ENCODE results near the gene CLUH. TPM values are rescaled to one million over a fixed set of nuclear protein-coding genes. Genes with fewer than 3 reads are reported as not detected.
A peak's percentile ranks its signal among the peaks of the same experiment; 100 is the strongest.

The CLUH gene
- total and polyA plus RNA-seq, 10 donors = 14.3 to 82.6 (median 49.4) TPM

DNA sequence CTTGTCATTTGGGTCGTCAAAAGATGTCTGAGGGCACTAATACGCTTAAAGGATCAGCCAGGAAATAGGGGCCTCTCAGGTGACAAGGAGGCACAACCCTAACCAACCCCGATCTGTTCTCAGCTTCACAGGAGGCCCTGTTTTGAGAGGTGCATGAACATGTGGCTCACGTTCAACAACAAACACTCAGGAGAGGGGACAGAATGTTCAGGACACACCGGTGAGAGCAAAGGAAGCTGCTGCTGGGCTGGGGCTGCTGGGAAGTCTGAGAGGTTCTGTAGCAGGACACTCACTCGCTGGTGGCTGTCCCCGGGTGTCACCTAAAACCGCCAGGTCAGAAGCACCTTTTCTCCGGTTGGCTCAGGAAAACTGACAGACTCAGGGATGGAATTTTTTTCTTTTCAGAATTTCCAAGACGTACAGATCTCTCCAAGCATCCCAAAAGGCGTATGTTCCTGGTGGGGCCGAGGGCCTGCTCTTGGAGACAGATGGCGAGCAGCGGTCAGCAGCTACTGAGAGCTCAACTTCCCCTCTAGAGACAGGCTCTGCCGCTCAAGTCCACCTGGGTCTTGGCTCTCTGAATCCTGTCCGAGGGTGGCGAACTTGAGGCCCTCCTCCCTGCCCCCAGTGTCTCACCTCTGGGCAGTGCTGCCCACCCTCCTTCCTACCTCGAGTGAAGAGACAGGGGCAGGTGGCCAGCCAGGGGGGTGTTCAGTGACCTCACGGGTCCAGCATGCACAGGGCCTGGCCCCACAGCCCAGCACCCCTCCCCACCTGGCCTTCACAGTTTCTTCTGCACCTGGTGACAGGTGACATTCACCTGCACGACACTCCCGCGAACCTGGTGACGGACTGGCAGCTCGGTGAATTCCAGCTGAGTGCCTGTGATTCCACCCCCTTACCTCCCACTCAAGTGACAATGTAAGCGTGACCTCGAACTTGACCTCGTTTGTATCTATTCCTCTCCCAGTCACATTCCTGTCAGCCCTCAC, 22.9 kb downstream of the CLUH start:
- H3K27ac ChIP-seq = peak overlapping the region in 3 of 8 donors; percentile 1 to 59 (median 7)
- H3K9me3 ChIP-seq = no peaks in the 10 kb centered on the region
- TF ChIP-seq POLR2A (IDR thresholded peaks at IDR 0.05) (no peak), CTCF (IDR thresholded peaks at IDR 0.05 in 8 of 11, conservative IDR thresholded peaks at IDR 0.05 in 3 of 11) (no peak), POLR2AphosphoS5 (IDR thresholded peaks at IDR 0.05) (peak in 2 of 3 donors; percentile 35 to 52)
- peaks cover 0 to 75% (median 41%) of the 10 kb centered on the region in 6 donors for H3K36me3 ChIP-seq
- peak overlapping the region in 1 of 8 donors; percentile 47 for H3K4me3 ChIP-seq
- H3K27me3 ChIP-seq (replicated peaks in 1 of 7) = no peaks in the 10 kb centered on the region
- H3K4me1 ChIP-seq = peaks cover 0 to 23% (median 16%) of the 10 kb centered on the region in 6 donors
- DNase-seq = peak; percentile 71
- intact Hi-C loops (cut with DNase I; ENCODE audit: low total_unique reads) = no loop called here
- 64 to 80% (median 72%) methylated on average over 26 to 27 of the region's 27 CpGs for WGBS, 5 donors

DNA sequence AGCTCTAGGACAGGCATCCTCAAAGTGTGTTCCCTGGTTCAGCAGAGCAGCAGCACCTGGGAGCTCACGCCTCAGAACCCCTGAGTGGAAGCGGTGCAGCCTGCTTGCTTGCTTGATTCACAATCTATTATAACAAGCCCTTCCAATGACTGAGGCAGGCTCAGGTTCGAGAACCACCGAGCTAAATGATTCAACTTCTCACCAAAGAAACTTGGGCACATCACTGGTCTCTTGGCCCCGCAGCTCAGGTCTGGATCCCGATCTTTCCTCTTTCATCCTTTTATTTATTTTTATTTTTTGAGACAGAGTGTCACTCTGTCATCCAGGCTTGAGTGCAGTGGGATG, 24.5 kb downstream of the CLUH start:
- no peak for TF ChIP-seq CTCF (IDR thresholded peaks at IDR 0.05 in 8 of 11, conservative IDR thresholded peaks at IDR 0.05 in 3 of 11)
- TF ChIP-seq POLR2AphosphoS5 (IDR thresholded peaks at IDR 0.05) = peak in 2 of 3 donors; percentile 1 to 45
- Histone ChIP-seq H3K36me3 (peaks cover 0 to 75% (median 42%) of the 10 kb centered on the region in 6 donors), H3K4me1 (peaks cover 0 to 23% (median 16%) of the 10 kb centered on the region in 6 donors), H3K4me3 (no peak overlapping the region), H3K27ac (peak overlapping the region in 2 of 8 donors; percentile 17 to 23), H3K27me3 (replicated peaks in 1 of 7) (no peaks in the 10 kb centered on the region), H3K9me3 (no peaks in the 10 kb centered on the region)
- WGBS, 5 donors = 82 to 94% (median 92%) methylated on average over 6 of the region's 6 CpGs
- no peak for DNase-seq
- intact Hi-C loops (cut with DNase I; ENCODE audit: low total_unique reads) = no loop called here

DNA sequence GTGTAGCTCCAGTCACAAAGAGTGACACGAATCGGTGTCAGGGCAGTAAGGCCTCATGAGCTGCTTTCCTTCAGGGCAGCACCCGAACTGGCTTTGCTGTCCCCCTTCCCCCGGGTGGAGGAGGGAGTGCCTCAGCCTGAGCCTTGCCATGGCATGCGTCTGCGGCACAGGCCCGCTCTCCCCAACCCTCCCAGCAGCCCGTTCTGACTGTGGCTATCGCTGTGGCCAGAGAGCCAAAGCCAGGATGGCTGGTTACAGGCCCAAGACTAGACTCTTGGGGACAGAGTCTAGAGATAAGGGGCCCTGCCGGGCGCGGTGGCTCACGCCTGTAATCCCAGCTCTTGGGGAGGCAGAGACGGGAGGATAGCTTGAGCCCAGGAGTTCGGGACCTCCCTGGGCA, 25.9 kb downstream of the CLUH start:
- Histone ChIP-seq H3K36me3 (peaks cover 1 to 75% (median 45%) of the 10 kb centered on the region in 6 donors), H3K27ac (no peak overlapping the region), H3K27me3 (replicated peaks in 1 of 7) (no peaks in the 10 kb centered on the region), H3K4me3 (no peak overlapping the region), H3K4me1 (peaks cover 0 to 23% (median 16%) of the 10 kb centered on the region in 6 donors), H3K9me3 (no peaks in the 10 kb centered on the region)
- DNase-seq = no peak
- intact Hi-C loops (cut with DNase I; ENCODE audit: low total_unique reads) = no loop called here
- TF ChIP-seq CTCF (IDR thresholded peaks at IDR 0.05 in 8 of 11, conservative IDR thresholded peaks at IDR 0.05 in 3 of 11) (no peak), POLR2A (IDR thresholded peaks at IDR 0.05) (no peak), POLR2AphosphoS5 (IDR thresholded peaks at IDR 0.05) (peak; percentile 14 to 72 (median 35))
- 85 to 93% (median 91%) methylated on average over 13 to 15 of the region's 15 CpGs for WGBS, 5 donors

DNA sequence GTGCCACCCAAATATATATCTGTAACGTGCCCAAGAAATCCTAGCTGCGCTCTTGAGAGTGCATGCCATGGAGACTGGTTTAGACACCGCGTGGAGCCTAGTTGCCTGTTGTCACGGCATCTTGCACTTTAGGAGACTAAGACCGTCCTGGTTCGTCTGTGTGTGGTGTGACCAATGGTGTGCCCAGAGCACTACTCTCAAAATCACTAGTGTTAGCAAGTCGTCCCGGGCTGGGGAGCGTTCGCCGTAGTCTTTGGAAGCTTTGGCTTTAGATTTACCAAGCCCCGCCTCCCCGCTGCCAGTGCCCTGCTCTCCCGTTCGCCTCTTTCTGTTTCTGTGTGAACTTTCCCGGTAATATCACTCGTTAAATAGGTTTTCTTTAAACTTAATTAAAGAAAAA, 27.0 kb downstream of the CLUH start:
- H3K27ac ChIP-seq = no peak overlapping the region
- H3K27me3 ChIP-seq (replicated peaks in 1 of 7) = no peaks in the 10 kb centered on the region
- H3K36me3 ChIP-seq = peaks cover 3 to 75% (median 47%) of the 10 kb centered on the region in 6 donors
- H3K4me1 ChIP-seq = peaks cover 0 to 12% (median 10%) of the 10 kb centered on the region in 6 donors
- H3K4me3 ChIP-seq = no peak overlapping the region
- 92 to 94% (median 94%) methylated on average over 17 to 18 of the region's 18 CpGs for whole genome bisulfite sequencing, 5 donors
- intact Hi-C loops (cut with DNase I; ENCODE audit: low total_unique reads) = no loop called here
- peak in 1 of 3 donors; percentile 21 for TF ChIP-seq POLR2AphosphoS5 (IDR thresholded peaks at IDR 0.05)
- no peak for TF ChIP-seq POLR2A (IDR thresholded peaks at IDR 0.05)
- no peaks in the 10 kb centered on the region for H3K9me3 ChIP-seq
- DNase-seq = no peak
